Small intestine (tissue), 16 donors: ENCODE results near the gene LMBR1L. TPM values are rescaled to one million over a fixed set of nuclear protein-coding genes. Genes with fewer than 3 reads are reported as not detected.
A peak's percentile ranks its signal among the peaks of the same experiment; 100 is the strongest.

Source experiments
- DNase-seq, 2 donors: peaks; one replicate each; pipeline versions ENCODE4 v3.0.0 to v3.0.0-alpha.2; 2013
- FAIRE-seq: peaks from 2 replicates; lab custom pipeline; 2012; peaks lifted over from hg19 to GRCh38; lab: Jason Lieb, UNC
- H3K27ac ChIP-seq, 3 donors: one replicate each; pipeline ENCODE4 v1.5.1; 2013; ENCODE audit warnings: low read length in 2 of 3, mild to moderate bottlenecking in 2 of 3, control low read depth in 1 of 3, inconsistent platforms in 1 of 3, low read depth in 1 of 3, moderate library complexity in 1 of 3
- H3K27me3 ChIP-seq, 3 donors: one replicate each; pipeline ENCODE4 v1.6.1; 2013; ENCODE audit warnings: low read length in 3 of 3, inconsistent platforms in 1 of 3; ENCODE audit not compliant: control insufficient read depth in 3 of 3, insufficient read depth in 3 of 3
- H3K36me3 ChIP-seq, 3 donors: one replicate each; pipeline ENCODE4 v1.6.1; 2013; ENCODE audit warnings: low read length in 3 of 3, inconsistent platforms in 1 of 3, low read depth in 1 of 3, mild to moderate bottlenecking in 1 of 3, moderate library complexity in 1 of 3; ENCODE audit not compliant: control insufficient read depth in 3 of 3, insufficient read depth in 2 of 3
- H3K4me1 ChIP-seq, 3 donors: one replicate each; pipeline ENCODE4 v1.6.1; 2013; ENCODE audit warnings: low read length in 2 of 3, inconsistent platforms in 1 of 3, low read depth in 1 of 3, mild to moderate bottlenecking in 1 of 3, moderate library complexity in 1 of 3; ENCODE audit not compliant: control insufficient read depth in 3 of 3, insufficient read depth in 2 of 3
- H3K4me3 ChIP-seq, 3 donors: one replicate each; pipeline ENCODE4 v1.5.1; 2013; ENCODE audit warnings: low read length in 3 of 3, control low read depth in 1 of 3, inconsistent platforms in 1 of 3, low read depth in 1 of 3, mild to moderate bottlenecking in 1 of 3, moderate library complexity in 1 of 3
- H3K9me3 ChIP-seq, 2 donors: one replicate each; pipeline ENCODE4 v1.6.1; 2013; ENCODE audit warnings: low read depth in 1 of 2, low read length in 1 of 2; ENCODE audit not compliant: control insufficient read depth in 2 of 2, insufficient read depth in 1 of 2
- whole genome bisulfite sequencing, 3 donors: extraction: QIAGEN DNeasy Blood & Tissue Kit; methylation state at CpG; one replicate each; pipeline ENCODE4 v1.1.7; 2013; 5-methylcytosine and 5-hydroxymethylcytosine counted together
- long read RNA-seq, 10 donors: transcript quantifications; one replicate each; lab custom pipeline, GENCODE V29; 2026
- polyA plus RNA-seq, 4 donors: library from polyadenylated mRNA; stranded (reverse) in 3 of 4; unstranded in 1 of 4; fragments of 200-250 nt in 3 of 4; fragments of 120-200 nt in 1 of 4; gene quantifications; one replicate each; pipeline versions ENCODE4 v1.2.1 to v1.2.3, GENCODE V29; 2013
- donor health status: healthy with polysubstance abuse.
- donor health status: control.
- donor health status: control.
- donor health status: Bipolar disorder and iron deficiency.
- donor health status: healthy.

LMBR1L gene, protein sequence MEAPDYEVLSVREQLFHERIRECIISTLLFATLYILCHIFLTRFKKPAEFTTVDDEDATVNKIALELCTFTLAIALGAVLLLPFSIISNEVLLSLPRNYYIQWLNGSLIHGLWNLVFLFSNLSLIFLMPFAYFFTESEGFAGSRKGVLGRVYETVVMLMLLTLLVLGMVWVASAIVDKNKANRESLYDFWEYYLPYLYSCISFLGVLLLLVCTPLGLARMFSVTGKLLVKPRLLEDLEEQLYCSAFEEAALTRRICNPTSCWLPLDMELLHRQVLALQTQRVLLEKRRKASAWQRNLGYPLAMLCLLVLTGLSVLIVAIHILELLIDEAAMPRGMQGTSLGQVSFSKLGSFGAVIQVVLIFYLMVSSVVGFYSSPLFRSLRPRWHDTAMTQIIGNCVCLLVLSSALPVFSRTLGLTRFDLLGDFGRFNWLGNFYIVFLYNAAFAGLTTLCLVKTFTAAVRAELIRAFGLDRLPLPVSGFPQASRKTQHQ
- 100 to 1,000 TPM in 1 of 4 donors, 10 to 100 TPM in 3; 27.6 to 110 (median 81.8) TPM for polyA plus RNA-seq
- long read RNA-seq, donor 1, transcript LMBR1L-221 (2 exons, 874 nt), result major isoform, 8 of 33 reads
- long read RNA-seq, donor 1, partial matches to known transcripts, result 16 of 33 reads
- long read RNA-seq, donor 1, other reads (novel, unspliced or antisense), result 0 of 33 reads
- long read RNA-seq, donor 2, partial matches to known transcripts, result 0 of 5 reads
- long read RNA-seq, donor 2, other reads (novel, unspliced or antisense), result 0 of 5 reads
- long read RNA-seq, donor 3, partial matches to known transcripts, result 10 of 16 reads
- long read RNA-seq, donor 3, other reads (novel, unspliced or antisense), result 0 of 16 reads
- long read RNA-seq, donor 4, result 0 reads
- long read RNA-seq, donor 5, partial matches to known transcripts, result 5 of 6 reads
- long read RNA-seq, donor 5, other reads (novel, unspliced or antisense), result 0 of 6 reads
- long read RNA-seq, donor 6, transcript LMBR1L-221 (2 exons, 874 nt), result major isoform, 5 of 14 reads
- long read RNA-seq, donor 6, partial matches to known transcripts, result 5 of 14 reads
- long read RNA-seq, donor 6, other reads (novel, unspliced or antisense), result 0 of 14 reads
- long read RNA-seq, donor 7, result 0 reads
- long read RNA-seq, donor 8, result 0 reads
- long read RNA-seq, donor 9, partial matches to known transcripts, result 0 of 1 reads
- long read RNA-seq, donor 9, other reads (novel, unspliced or antisense), result 0 of 1 reads
- long read RNA-seq, donor 10, partial matches to known transcripts, result 63 of 68 reads
- long read RNA-seq, donor 10, other reads (novel, unspliced or antisense), result 0 of 68 reads

DNA sequence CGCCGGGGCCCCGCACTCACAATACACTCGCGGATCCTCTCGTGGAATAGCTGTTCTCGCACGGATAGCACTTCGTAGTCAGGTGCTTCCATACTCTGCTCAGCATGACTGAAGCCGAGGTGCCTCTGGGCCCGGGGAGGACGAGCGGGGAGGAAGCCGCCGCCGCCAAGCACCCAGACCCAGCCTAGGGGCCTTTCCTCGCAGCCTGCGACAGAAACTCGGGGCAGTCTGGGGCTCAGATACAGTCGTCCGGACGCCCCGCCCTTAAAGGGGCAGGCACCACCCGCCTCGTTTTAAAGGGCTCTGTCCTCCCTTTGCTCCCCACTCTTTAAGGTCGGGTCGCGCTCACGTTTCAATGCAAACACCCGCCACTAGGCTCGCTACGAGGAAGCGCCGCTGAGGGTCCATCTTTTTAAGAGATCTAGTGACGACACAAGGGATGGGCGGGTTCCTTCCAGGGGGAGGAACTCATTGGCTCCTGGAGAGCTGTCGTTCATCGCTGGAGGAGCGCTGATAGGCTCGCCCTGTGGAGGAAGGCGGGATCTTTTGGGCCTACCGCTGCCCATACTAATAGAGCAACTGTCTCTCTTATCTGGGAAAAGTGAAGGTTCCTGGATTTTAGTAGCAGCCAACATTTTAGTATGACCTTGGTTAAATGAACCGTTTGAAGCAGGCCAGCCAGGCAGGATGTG lies at the start of gene LMBR1L:
LMBR1L (minus strand) TSS at position 384 of the 692 bp plus-strand sequence; CDS start at position 92, 292 bp downstream.
- no peak for FAIRE-seq
- WGBS, 3 donors, result 0 to 1% (median 0%) methylated on average over 41 to 43 of the region's 43 CpGs

DNA sequence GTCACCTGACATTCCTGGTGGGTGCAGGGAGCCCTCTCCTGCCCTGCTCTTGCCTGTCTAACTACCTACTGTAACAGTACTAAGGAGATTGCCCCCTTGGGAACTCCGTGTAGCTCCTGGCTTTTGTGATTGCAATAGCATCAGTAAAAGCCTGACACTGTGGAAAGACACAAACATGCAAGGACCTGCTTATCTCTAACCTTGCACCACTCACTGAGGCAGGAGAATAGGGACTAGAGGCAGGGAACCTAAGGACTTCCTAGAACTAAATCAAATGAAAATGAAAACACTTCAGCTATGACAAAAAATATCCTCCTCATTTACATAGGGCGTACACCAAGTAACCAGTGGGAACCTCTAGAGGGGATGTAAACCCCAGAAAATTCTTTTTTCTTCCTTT lies 49.8 kb upstream of the LMBR1L start:
- no peaks in the 10 kb centered on the region for H3K27me3 ChIP-seq
- WGBS, 3 donors, result 72 to 84% (median 79%) methylated on average over 2 of the region's 2 CpGs
- no peak overlapping the region for H3K4me3 ChIP-seq
- no peak for DNase-seq
- no peaks in the 10 kb centered on the region for H3K9me3 ChIP-seq
- FAIRE-seq, result no peak
- no peak overlapping the region for H3K27ac ChIP-seq
- no peaks in the 10 kb centered on the region for H3K36me3 ChIP-seq
- H3K4me1 ChIP-seq, result no peaks in the 10 kb centered on the region

More for the DNA sequence above, at the start of gene LMBR1L:
- DNase-seq, result peak; percentile 98 to 99
- Histone ChIP-seq H3K4me1 (peaks cover 2 to 24% (median 8%) of the 10 kb centered on the region in 3 donors), H3K36me3 (peaks cover 0 to 12% (median 11%) of the 10 kb centered on the region in 3 donors), H3K27me3 (no peaks in the 10 kb centered on the region), H3K4me3 (peak within 1 kb of the TSS; percentile 89 to 96 (median 95)), H3K9me3 (no peaks in the 10 kb centered on the region), H3K27ac (peak within 1 kb of the TSS; percentile 89 to 99 (median 98))

DNA sequence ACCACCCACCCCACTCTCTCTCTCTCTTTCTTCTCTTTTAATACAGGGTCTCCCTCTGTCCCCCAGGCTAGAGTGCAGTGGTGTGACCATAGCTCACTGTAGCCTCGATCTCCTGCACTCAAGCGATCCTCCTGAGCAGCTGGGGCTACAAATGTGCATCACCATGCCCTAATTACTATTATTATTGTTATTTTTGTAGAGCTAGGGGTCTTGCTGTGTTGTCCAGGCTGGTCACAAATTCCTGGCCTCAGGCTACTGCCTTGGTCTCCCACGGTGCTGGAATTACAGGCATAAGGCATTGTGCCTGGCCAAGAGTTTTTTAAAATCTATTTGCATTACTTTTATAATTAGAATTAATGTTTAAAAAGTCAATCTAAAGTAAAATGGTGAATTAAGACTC lies 43.6 kb upstream of the LMBR1L start:
- FAIRE-seq, result no peak
- WGBS, 3 donors, result 74 to 86% (median 75%) methylated on average over 3 of the region's 3 CpGs

DNA sequence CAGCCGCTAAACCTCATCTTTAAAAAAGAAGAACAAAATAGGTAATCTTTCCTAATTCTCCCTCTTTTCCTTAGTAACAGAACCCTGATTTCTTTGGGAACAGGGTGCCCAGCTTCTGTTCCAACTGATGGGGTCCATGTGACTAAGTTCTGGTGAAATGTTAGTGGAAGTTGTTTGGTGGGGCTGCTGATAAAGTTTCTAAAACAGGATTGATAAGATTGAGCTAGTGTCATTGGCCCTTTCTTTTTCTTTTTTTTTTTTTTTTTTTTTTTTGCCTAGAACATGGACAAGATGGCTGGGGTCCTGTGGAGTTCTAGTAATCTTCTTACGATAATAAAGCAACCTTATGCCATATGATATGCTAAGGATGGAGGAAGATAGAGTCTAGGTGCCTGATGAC lies 36.7 kb upstream of the LMBR1L start:
- FAIRE-seq (no peak), DNase-seq (no peak)
- no peaks in the 10 kb centered on the region for H3K9me3 ChIP-seq
- no peak overlapping the region for H3K27ac ChIP-seq
- H3K4me3 ChIP-seq, result no peak overlapping the region
- no peaks in the 10 kb centered on the region for H3K27me3 ChIP-seq
- H3K4me1 ChIP-seq, result no peaks in the 10 kb centered on the region
- H3K36me3 ChIP-seq, result no peaks in the 10 kb centered on the region
- WGBS, 3 donors, result 95 to 98% (median 96%) methylated on average over 2 of the region's 2 CpGs

More for the DNA sequence above, 43.6 kb upstream of the LMBR1L start:
- no peaks in the 10 kb centered on the region for H3K27me3 ChIP-seq
- H3K36me3 ChIP-seq, result no peaks in the 10 kb centered on the region
- H3K27ac ChIP-seq, result no peak overlapping the region
- no peaks in the 10 kb centered on the region for H3K4me1 ChIP-seq
- no peak overlapping the region for H3K4me3 ChIP-seq
- no peak for DNase-seq
- no peaks in the 10 kb centered on the region for H3K9me3 ChIP-seq

DNA sequence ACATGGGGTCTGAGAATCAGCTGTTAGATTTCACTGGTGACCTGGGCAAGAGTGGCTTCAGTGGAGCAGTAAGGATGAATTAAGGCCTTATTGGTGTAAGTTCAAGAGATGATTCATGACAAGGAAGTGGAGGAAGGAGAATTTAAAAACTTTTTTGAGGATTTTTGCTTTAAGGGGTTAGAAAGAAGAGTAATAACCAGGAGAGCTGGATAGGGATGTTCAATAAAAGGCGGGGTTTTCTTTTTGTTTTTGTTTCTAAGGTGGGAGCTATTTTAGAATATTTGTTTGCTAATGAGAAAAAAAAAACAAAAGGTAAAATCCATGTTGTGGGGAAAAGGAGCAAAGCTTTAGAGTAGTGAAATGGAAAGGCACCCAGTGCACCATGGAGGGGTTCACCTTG lies 35.8 kb upstream of the LMBR1L start:
- no peaks in the 10 kb centered on the region for H3K9me3 ChIP-seq
- DNase-seq (no peak), FAIRE-seq (no peak)
- no peaks in the 10 kb centered on the region for H3K27me3 ChIP-seq
- H3K4me3 ChIP-seq, result no peak overlapping the region
- no peaks in the 10 kb centered on the region for H3K4me1 ChIP-seq
- H3K36me3 ChIP-seq, result peaks cover 0 to 3% (median 0%) of the 10 kb centered on the region in 3 donors
- WGBS, 3 donors, result 99 to 100% (median 100%) methylated on average over 1 of the region's 1 CpG
- H3K27ac ChIP-seq, result no peak overlapping the region

DNA sequence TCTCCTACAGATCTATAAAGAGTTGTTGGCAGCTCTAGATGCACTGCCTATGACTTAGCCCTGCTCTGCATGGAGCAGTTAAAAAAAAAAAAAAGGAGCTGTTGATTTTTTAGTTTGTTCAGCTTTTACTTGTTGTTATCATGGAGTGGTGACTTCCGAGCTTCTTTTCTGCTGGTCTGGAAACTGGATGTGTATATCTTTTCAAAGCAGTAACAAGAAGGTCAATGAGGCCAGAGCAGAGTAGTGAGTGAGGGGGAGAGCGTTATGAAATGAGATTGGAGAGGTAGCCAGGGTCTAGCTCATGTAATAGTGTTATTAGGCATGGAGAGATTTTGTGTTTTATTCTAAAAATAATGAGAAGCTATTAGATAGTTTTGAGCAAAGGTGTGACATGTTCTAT lies 33.7 kb upstream of the LMBR1L start:
- peaks cover 0 to 3% (median 0%) of the 10 kb centered on the region in 3 donors for H3K36me3 ChIP-seq
- FAIRE-seq, result no peak

DNA sequence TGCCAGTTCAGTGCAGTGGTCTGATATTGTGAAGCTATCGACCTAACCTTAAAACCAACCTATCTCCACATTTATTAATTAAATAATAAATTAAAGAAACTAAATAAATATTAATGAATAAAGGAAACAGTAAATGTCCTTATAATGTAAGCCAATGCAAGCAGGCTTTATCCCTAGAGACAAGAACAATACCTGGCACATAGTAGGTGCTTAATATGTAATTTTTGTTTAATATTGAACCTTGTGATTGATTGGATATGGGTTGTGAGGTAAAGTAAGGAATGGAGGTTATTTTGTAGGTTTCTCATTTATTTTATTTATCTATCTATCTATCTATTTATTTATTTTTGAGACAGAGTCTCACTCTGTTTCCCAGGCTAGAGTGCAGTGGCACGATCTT lies 28.4 kb upstream of the LMBR1L start:
- H3K4me3 ChIP-seq, result no peak overlapping the region
- no peaks in the 10 kb centered on the region for H3K27me3 ChIP-seq
- no peaks in the 10 kb centered on the region for H3K4me1 ChIP-seq
- H3K36me3 ChIP-seq, result peaks cover 0 to 3% (median 0%) of the 10 kb centered on the region in 3 donors
- no peaks in the 10 kb centered on the region for H3K9me3 ChIP-seq
- WGBS, 3 donors, result 91 to 95% (median 95%) methylated on average over 2 of the region's 2 CpGs
- no peak for FAIRE-seq
- H3K27ac ChIP-seq, result no peak overlapping the region
- DNase-seq, result no peak

More for the DNA sequence above, 33.7 kb upstream of the LMBR1L start:
- Histone ChIP-seq H3K4me1 (no peaks in the 10 kb centered on the region), H3K27ac (no peak overlapping the region), H3K4me3 (no peak overlapping the region), H3K27me3 (no peaks in the 10 kb centered on the region), H3K9me3 (no peaks in the 10 kb centered on the region)
- WGBS, 3 donors, result 83 to 86% (median 84%) methylated on average over 2 of the region's 2 CpGs
- DNase-seq, result no peak
